ENCODE measurements around the gene HRH2. TPM values are rescaled to one million over a fixed set of nuclear protein-coding genes. Genes with fewer than 3 reads are reported as not detected.

The HRH2 gene
- total RNA-seq, 6 experiments from 2014 or later = not detected

DNA sequence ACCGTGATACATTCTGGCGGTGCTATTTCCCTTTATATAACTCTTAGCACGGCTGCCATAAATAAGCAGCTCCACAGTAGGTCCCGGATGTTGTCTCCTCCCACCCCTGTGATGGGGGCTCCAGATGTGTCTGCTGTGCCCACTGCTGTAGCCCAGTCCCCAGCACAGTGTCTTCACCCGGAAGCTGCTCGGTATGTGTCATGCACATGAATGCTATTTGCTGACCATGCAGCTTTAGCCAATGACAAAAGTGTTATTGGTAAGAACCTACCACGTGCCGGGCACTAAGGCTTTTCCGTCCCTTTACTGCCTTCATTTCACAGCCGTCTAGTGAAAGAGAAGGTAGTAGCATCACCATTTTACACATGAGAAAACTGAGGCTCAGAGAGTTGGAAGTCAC, 20.2 kb downstream of the HRH2 start:
- Mint-ChIP-seq H3K27ac (no peak overlapping the region), H3K27me3 (ENCODE audit: insufficient read depth) (peaks cover 6% of the 10 kb centered on the region), H3K36me3 (ENCODE audit: low read depth) (no peaks in the 10 kb centered on the region; the same call in 1 of the 2 replicates), H3K4me1 (ENCODE audit: low read depth) (no peaks in the 10 kb centered on the region), H3K4me3 (no peak overlapping the region), H3K9me3 (peaks cover 28% of the 10 kb centered on the region; the same call in 1 of the 2 replicates)
- no peak for DNase-seq
- TF ChIP-seq, protein P1, sequence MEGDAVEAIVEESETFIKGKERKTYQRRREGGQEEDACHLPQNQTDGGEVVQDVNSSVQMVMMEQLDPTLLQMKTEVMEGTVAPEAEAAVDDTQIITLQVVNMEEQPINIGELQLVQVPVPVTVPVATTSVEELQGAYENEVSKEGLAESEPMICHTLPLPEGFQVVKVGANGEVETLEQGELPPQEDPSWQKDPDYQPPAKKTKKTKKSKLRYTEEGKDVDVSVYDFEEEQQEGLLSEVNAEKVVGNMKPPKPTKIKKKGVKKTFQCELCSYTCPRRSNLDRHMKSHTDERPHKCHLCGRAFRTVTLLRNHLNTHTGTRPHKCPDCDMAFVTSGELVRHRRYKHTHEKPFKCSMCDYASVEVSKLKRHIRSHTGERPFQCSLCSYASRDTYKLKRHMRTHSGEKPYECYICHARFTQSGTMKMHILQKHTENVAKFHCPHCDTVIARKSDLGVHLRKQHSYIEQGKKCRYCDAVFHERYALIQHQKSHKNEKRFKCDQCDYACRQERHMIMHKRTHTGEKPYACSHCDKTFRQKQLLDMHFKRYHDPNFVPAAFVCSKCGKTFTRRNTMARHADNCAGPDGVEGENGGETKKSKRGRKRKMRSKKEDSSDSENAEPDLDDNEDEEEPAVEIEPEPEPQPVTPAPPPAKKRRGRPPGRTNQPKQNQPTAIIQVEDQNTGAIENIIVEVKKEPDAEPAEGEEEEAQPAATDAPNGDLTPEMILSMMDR (IDR thresholded peaks at IDR 0.05) = no peak

DNA sequence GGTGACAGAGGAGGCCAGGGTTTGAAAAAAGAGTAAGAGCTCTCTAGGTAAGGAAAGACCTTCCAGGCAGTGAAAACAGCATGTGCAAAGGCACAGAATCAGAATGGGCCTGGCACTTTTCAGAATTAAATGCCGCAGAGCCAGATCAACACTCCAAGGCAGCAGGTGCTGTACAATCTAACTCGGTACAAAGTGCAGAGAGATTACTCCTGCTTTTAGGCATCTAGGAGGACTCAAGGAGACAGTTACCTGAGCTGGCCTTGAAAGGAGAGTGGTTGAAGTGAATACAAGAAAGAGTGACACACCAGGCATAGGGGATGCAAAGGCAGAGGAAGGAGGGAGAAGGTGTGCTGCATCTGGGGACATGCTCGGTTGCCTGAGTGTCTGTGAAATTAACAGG, 21.5 kb downstream of the HRH2 start:
- DNase-seq = no peak
- Mint-ChIP-seq H3K27ac (no peak overlapping the region), H3K27me3 (ENCODE audit: insufficient read depth) (peaks cover 9% of the 10 kb centered on the region), H3K9me3 (peaks cover 38% of the 10 kb centered on the region), H3K4me1 (ENCODE audit: low read depth) (no peaks in the 10 kb centered on the region), H3K36me3 (ENCODE audit: low read depth) (no peaks in the 10 kb centered on the region; the same call in 1 of the 2 replicates), H3K4me3 (no peak overlapping the region)
- TF ChIP-seq, protein P1 (IDR thresholded peaks at IDR 0.05) = no peak

DNA sequence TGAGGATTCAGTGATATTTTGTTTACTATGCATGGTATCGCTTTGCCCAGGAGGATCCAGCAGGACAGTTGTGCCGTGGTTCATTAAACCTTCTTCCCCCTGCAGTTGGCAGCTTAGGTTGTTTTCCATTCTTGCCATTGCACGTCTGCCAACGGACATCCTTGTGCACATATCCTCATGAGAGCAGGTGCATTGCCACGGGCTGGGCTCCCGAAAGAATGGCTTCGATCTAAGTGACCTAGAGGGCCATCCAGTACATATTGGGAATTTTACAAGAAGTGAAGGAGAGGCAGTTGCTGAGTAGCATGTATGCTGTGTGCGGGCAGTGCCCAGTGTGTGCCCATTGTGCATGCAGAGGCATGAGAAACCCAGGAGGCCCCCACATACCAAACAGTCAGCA, 22.1 kb downstream of the HRH2 start:
- peaks cover 9% of the 10 kb centered on the region for H3K27me3 Mint-ChIP-seq (ENCODE audit: insufficient read depth)
- H3K36me3 Mint-ChIP-seq (ENCODE audit: low read depth) = no peaks in the 10 kb centered on the region; the same call in 1 of the 2 replicates
- no peak for DNase-seq
- TF ChIP-seq, protein P1 (IDR thresholded peaks at IDR 0.05) = no peak
- peaks cover 42% of the 10 kb centered on the region for H3K9me3 Mint-ChIP-seq
- no peak overlapping the region for H3K4me3 Mint-ChIP-seq
- no peak overlapping the region for H3K27ac Mint-ChIP-seq
- H3K4me1 Mint-ChIP-seq (ENCODE audit: low read depth) = no peaks in the 10 kb centered on the region

DNA sequence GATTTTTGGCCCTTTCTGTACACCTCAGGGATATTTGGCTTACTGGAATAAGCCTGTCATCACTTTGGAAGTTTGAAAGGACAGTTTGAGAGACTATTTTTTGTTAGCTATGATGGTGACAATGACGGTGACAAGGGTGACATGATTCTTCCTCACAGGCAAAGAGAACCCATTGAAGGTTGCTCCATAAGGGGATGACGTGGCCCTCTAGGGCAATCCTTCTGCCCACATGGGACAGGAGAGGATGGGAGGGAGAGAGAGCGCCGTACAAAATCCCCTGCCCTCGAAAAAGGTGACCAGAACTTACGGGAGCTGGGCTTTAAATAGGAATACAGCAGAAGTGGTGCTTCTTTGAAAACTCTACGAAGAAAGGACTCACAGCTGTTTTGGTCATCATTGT, 22.6 kb downstream of the HRH2 start:
- H3K27me3 Mint-ChIP-seq (ENCODE audit: insufficient read depth) = peaks cover 9% of the 10 kb centered on the region
- no peak overlapping the region for H3K4me3 Mint-ChIP-seq
- H3K27ac Mint-ChIP-seq = no peak overlapping the region
- no peak for DNase-seq
- no peaks in the 10 kb centered on the region; the same call in 1 of the 2 replicates for H3K36me3 Mint-ChIP-seq (ENCODE audit: low read depth)
- TF ChIP-seq, protein P1 (IDR thresholded peaks at IDR 0.05) = no peak
- no peaks in the 10 kb centered on the region for H3K4me1 Mint-ChIP-seq (ENCODE audit: low read depth)
- peaks cover 42% of the 10 kb centered on the region for H3K9me3 Mint-ChIP-seq

DNA sequence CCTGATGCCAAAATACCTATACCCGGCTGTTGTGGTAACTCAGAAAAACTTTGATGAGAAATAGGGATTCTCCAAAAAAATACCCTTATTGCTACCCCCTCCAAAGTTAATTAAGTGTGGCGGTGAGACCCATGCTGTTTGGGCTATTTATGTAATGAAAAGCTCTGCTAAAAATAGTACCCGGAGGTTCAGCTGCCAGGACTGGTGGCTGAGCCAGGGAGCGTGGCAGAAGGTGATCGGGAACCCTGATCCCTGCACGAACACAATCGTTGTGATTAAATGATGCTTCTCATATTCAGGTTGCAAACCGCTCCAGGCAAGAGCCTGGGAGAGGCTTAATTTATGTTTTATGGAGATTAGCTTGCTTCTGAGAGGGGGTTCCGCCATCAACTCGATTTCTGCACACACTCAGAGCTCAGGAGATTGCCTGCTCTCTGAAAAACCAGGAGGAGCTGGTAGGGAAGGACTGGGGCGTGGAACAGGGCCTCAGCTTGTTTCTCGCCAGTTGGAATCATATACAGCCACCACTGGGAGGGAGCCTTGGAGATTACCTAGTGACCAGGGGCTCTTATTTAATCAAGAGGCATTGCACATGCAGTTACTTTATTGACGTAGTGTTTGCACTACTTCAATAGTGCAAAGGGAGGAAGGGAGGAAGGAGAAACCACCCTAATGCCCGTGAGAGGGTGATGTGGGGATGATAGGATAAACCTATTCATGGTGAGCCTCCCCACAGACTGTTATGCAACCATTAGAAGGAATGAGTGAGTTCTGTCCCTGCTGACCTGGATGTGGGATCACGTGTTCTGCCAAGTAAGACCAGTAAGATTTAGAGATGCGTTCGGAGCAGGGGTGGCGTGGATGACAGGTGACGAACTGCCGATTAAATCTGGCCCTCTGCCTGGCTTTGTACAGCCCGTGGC, 23.4 kb downstream of the HRH2 start:
- Mint-ChIP-seq H3K27ac (no peak overlapping the region), H3K4me1 (ENCODE audit: low read depth) (no peaks in the 10 kb centered on the region), H3K27me3 (ENCODE audit: insufficient read depth) (peaks cover 9% of the 10 kb centered on the region), H3K4me3 (no peak overlapping the region), H3K9me3 (peaks cover 42% of the 10 kb centered on the region), H3K36me3 (ENCODE audit: low read depth) (no peaks in the 10 kb centered on the region; the same call in 1 of the 2 replicates)
- TF ChIP-seq, protein P1 (IDR thresholded peaks at IDR 0.05) = no peak
- no peak for DNase-seq
